ENCODE data around the gene MAGED2. TPM values are rescaled to one million over a fixed set of nuclear protein-coding genes. Genes with fewer than 3 reads are reported as not detected.

MAGED2 gene
- total RNA-seq, 2 donors from 2014 or later: 53.1 to 66.4 TPM

DNA sequence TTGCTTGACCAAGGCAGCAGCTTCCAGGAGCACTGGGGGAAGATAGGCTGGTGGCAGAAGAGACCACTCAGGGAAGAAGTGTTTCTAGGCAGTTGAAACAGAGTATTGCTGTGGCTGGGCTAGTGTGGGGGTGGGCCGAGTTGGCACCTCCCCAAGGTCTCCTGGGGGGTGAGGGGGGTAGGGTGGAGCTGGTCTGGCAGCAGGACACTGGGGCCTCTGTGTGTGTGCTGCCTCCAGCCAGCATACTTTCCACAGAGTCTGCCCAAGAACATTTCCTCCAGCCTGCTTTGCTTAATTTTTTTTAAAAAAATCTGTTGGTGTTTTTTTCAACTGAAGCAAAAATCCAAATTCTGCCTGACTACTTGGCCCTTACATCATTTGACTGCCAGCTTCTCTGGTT lies 13.5 kb upstream of the MAGED2 start:
- no CpG with 5 or more reads among the region's 1 CpG for WGBS, 2 donors

DNA sequence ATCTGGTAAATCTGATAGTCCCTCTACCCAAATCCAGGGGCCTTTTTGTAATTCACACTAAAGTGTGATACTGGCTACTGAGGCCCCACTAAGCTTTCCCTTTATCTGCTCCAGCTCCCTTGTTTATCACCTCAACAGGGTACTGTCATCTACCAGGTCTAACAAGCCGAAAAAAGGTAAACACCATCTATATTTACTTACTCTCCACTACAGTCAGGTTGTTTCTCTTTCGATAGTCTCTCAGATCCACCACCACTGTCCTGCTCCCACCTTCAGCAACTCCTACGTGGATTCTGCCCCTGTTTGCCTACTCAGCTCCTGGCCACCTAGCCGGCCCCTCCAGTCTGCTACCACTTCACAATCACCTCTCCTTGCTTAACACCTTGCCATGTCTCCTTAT lies 12.8 kb upstream of the MAGED2 start:
- H3K27me3 ChIP-seq: no peaks in the 10 kb centered on the region
- TF ChIP-seq, protein P1, sequence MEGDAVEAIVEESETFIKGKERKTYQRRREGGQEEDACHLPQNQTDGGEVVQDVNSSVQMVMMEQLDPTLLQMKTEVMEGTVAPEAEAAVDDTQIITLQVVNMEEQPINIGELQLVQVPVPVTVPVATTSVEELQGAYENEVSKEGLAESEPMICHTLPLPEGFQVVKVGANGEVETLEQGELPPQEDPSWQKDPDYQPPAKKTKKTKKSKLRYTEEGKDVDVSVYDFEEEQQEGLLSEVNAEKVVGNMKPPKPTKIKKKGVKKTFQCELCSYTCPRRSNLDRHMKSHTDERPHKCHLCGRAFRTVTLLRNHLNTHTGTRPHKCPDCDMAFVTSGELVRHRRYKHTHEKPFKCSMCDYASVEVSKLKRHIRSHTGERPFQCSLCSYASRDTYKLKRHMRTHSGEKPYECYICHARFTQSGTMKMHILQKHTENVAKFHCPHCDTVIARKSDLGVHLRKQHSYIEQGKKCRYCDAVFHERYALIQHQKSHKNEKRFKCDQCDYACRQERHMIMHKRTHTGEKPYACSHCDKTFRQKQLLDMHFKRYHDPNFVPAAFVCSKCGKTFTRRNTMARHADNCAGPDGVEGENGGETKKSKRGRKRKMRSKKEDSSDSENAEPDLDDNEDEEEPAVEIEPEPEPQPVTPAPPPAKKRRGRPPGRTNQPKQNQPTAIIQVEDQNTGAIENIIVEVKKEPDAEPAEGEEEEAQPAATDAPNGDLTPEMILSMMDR (IDR thresholded peaks at IDR 0.05): no peak
- no peak for TF ChIP-seq POLR2A (IDR thresholded peaks at IDR 0.05)
- ATAC-seq (no peak), DNase-seq (no peak)
- 46 to 74% methylated on average over 4 of the region's 4 CpGs for WGBS, 2 donors
- H3K9me3 ChIP-seq: no peaks in the 10 kb centered on the region
- H3K4me1 ChIP-seq: no peaks in the 10 kb centered on the region
- intact Hi-C loops (cut with DNase I): no loop called here
- H3K27ac ChIP-seq: no peak overlapping the region
- H3K36me3 ChIP-seq (replicated peaks in 1 of 2; ENCODE audit: insufficient read depth in 1 of 2, low read depth in 2 of 2): no peaks in the 10 kb centered on the region
- H3K4me3 ChIP-seq: no peak overlapping the region

More for the DNA sequence above, 13.5 kb upstream of the MAGED2 start:
- Histone ChIP-seq H3K9me3 (no peaks in the 10 kb centered on the region), H3K27ac (no peak overlapping the region), H3K27me3 (no peaks in the 10 kb centered on the region), H3K4me3 (no peak overlapping the region), H3K36me3 (replicated peaks in 1 of 2; ENCODE audit: insufficient read depth in 1 of 2, low read depth in 2 of 2) (no peaks in the 10 kb centered on the region), H3K4me1 (no peaks in the 10 kb centered on the region)
- TF ChIP-seq, protein P1 (IDR thresholded peaks at IDR 0.05): no peak
- no peak for TF ChIP-seq POLR2A (IDR thresholded peaks at IDR 0.05)
- no peak for ATAC-seq
- intact Hi-C loops (cut with DNase I): no loop called here
- no peak for DNase-seq

DNA sequence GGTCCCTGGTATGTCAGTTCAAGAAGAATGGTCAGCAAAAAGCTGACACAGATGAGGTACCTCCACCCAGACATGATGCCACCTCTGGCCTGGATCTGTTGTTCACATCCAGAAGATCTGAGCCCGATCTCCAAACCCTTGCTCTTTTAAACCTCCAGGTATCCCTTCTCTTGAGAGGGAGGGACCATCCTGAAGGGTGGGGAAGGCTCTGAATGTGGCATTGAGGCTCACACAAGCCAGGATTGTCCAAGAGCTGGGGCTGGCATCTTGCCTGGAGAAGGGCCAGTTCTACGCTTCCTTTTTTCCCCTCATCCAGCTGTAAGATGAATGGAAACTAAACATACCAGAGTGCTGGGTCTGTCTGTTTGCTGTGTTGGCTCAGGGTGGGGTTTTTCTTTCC lies 9.4 kb upstream of the MAGED2 start, which contains the start of gene ITIH6:
TSS of gene ITIH6 (minus strand) at position 119 of the 400 bp plus-strand sequence. CDS start at position 74, 45 bp downstream.
- Histone ChIP-seq H3K36me3 (replicated peaks in 1 of 2; ENCODE audit: insufficient read depth in 1 of 2, low read depth in 2 of 2) (no peaks in the 10 kb centered on the region), H3K9me3 (no peaks in the 10 kb centered on the region), H3K27ac (no peak within 1 kb of the TSS), H3K4me3 (no peak within 1 kb of the TSS), H3K4me1 (no peaks in the 10 kb centered on the region), H3K27me3 (no peaks in the 10 kb centered on the region)
- DNase-seq: no peak
- TF ChIP-seq, protein P1 (IDR thresholded peaks at IDR 0.05): no peak
- TF ChIP-seq POLR2A (IDR thresholded peaks at IDR 0.05): no peak
- no peak for ATAC-seq
- intact Hi-C loops (cut with DNase I): no loop called here
- WGBS, 2 donors: 67 to 94% methylated on average over 1 to 2 of the region's 2 CpGs

DNA sequence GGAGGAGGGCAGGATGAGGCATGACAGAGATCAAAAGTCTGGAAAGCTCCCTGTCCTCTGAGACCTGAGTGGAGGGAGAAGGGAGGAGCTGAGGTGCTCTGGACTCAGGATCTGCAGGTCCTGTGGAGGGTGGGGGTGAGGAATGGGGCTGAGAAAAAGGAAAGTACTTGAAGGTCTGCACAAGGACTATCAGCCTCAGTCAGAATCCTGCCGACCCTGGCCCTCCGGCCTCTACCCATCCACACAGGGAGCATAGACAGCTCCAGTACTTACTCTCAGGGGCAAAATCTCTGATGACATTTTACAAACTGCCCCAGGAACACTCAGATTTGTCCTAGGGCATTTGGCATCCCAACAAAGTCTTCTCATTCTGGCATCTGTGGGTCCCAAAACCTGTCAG lies 8.5 kb upstream of the MAGED2 start:
- WGBS, 2 donors: 77 to 83% methylated on average over 2 of the region's 2 CpGs

More for the DNA sequence above, 8.5 kb upstream of the MAGED2 start:
- no peaks in the 10 kb centered on the region for H3K36me3 ChIP-seq (replicated peaks in 1 of 2; ENCODE audit: insufficient read depth in 1 of 2, low read depth in 2 of 2)
- no peaks in the 10 kb centered on the region for H3K9me3 ChIP-seq
- no peak for DNase-seq
- H3K27ac ChIP-seq: no peak overlapping the region
- no peak for TF ChIP-seq POLR2A (IDR thresholded peaks at IDR 0.05)
- TF ChIP-seq, protein P1 (IDR thresholded peaks at IDR 0.05): no peak
- intact Hi-C loops (cut with DNase I): no loop called here
- ATAC-seq: no peak
- no peaks in the 10 kb centered on the region for H3K4me1 ChIP-seq
- H3K27me3 ChIP-seq: no peaks in the 10 kb centered on the region
- no peak overlapping the region for H3K4me3 ChIP-seq

All from body of pancreas (tissue), 4 donors.